HAP-1 (cell line): ENCODE measurements around the gene SH3PXD2B.

Experiments used
- DNase-seq, 2 experiments: peaks; one replicate each; pipeline ENCODE4 v3.0.0-alpha.2; 2016 to 2020; ENCODE audit warnings: low spot score in 2 of 2
- H3K27me3 ChIP-seq: fragments of 250-450 bp; sonication (Bioruptor Pico); 2 replicates; pipeline ENCODE4 v1.5.1; 2020; ENCODE audit warnings: low read depth, mild to moderate bottlenecking, moderate library complexity
- H3K36me3 ChIP-seq: fragments of 250-450 bp; sonication (Bioruptor Pico); replicated peaks from 2 replicates; pipeline ENCODE4 v1.5.1; 2020; ENCODE audit warnings: mild to moderate bottlenecking
- H3K4me1 ChIP-seq: fragments of 250-450 bp; sonication (Bioruptor Pico); 2 replicates; pipeline ENCODE4 v1.5.1; 2020; ENCODE audit warnings: mild to moderate bottlenecking
- H3K4me3 ChIP-seq: fragments of 250-450 bp; sonication (Bioruptor Pico); 2 replicates; pipeline ENCODE4 v1.5.1; 2020; ENCODE audit warnings: mild to moderate bottlenecking, moderate library complexity
- H3K9me3 ChIP-seq: fragments of 250-450 bp; sonication (Bioruptor Pico); 2 replicates; pipeline ENCODE4 v1.5.1; 2020; ENCODE audit warnings: mild to moderate bottlenecking, moderate library complexity
- in situ Hi-C: fragments of 300-500 bp; cut with MboI; formaldehyde crosslinking; loops from 3 replicates; pipeline ENCODE4 v1.14.3; 2020; ENCODE audit warnings: low sequenced_read_pairs, inconsistent platforms, mixed read lengths

SH3PXD2B gene

GRCh38 chr5:172395483-172395882, 58.8 kb downstream of the SH3PXD2B start:
- in situ Hi-C loops = no loop called here
- no peak for DNase-seq
- Histone ChIP-seq H3K9me3 (peaks cover 3% of the 10 kb centered on the region; the same call in 1 of the 2 replicates), H3K27me3 (no peaks in the 10 kb centered on the region), H3K4me3 (no peak overlapping the region), H3K4me1 (peaks cover 2% of the 10 kb centered on the region; the same call in 1 of the 2 replicates), H3K36me3 (peaks cover 36% of the 10 kb centered on the region)

- H3K27me3 ChIP-seq = no peaks in the 10 kb centered on the region
- H3K4me3 ChIP-seq = no peak overlapping the region
- in situ Hi-C loops = no loop called here
- peaks cover 2% of the 10 kb centered on the region; the same call in 1 of the 2 replicates for H3K4me1 ChIP-seq
- H3K36me3 ChIP-seq = peaks cover 47% of the 10 kb centered on the region
- no peak for DNase-seq
- no peaks in the 10 kb centered on the region for H3K9me3 ChIP-seq
Observed at GRCh38 chr5:172389578-172390112, 64.7 kb downstream of the SH3PXD2B start.

- H3K27me3 ChIP-seq = no peaks in the 10 kb centered on the region
- peaks cover 2% of the 10 kb centered on the region; the same call in 1 of the 2 replicates for H3K4me1 ChIP-seq
- H3K4me3 ChIP-seq = no peak overlapping the region
- no peaks in the 10 kb centered on the region for H3K9me3 ChIP-seq
- H3K36me3 ChIP-seq = peaks cover 42% of the 10 kb centered on the region
- in situ Hi-C loops = no loop called here
- no peak for DNase-seq
Observed at GRCh38 chr5:172388246-172388733, 66.0 kb downstream of the SH3PXD2B start.

- Histone ChIP-seq H3K4me3 (no peak overlapping the region), H3K9me3 (no peaks in the 10 kb centered on the region), H3K36me3 (peaks cover 26% of the 10 kb centered on the region), H3K27me3 (no peaks in the 10 kb centered on the region), H3K4me1 (no peaks in the 10 kb centered on the region)
- in situ Hi-C loops = no loop called here
- no peak for DNase-seq
Observed at GRCh38 chr5:172385707-172386106, 68.6 kb downstream of the SH3PXD2B start.

GRCh38 chr5:172385010-172385563, 69.2 kb downstream of the SH3PXD2B start:
- H3K27me3 ChIP-seq = no peaks in the 10 kb centered on the region
- no peaks in the 10 kb centered on the region for H3K9me3 ChIP-seq
- peaks cover 21% of the 10 kb centered on the region for H3K36me3 ChIP-seq
- H3K4me3 ChIP-seq = no peak overlapping the region
- in situ Hi-C loops = no loop called here
- DNase-seq = no peak
- H3K4me1 ChIP-seq = no peaks in the 10 kb centered on the region

- Histone ChIP-seq H3K4me1 (no peaks in the 10 kb centered on the region), H3K9me3 (no peaks in the 10 kb centered on the region), H3K4me3 (no peak overlapping the region), H3K27me3 (no peaks in the 10 kb centered on the region), H3K36me3 (peaks cover 19% of the 10 kb centered on the region)
- no peak for DNase-seq
- in situ Hi-C loops = no loop called here
Observed at GRCh38 chr5:172383191-172383802, 71.0 kb downstream of the SH3PXD2B start.

GRCh38 chr5:172380987-172381643, 73.2 kb downstream of the SH3PXD2B start:
- no peak for DNase-seq
- no peaks in the 10 kb centered on the region for H3K4me1 ChIP-seq
- no peaks in the 10 kb centered on the region for H3K27me3 ChIP-seq
- H3K4me3 ChIP-seq = no peak overlapping the region
- peaks cover 20% of the 10 kb centered on the region for H3K36me3 ChIP-seq
- in situ Hi-C loops = no loop called here
- no peaks in the 10 kb centered on the region for H3K9me3 ChIP-seq

- in situ Hi-C loops = no loop called here
- H3K4me3 ChIP-seq = no peak overlapping the region
- no peak for DNase-seq
- no peaks in the 10 kb centered on the region for H3K4me1 ChIP-seq
- H3K36me3 ChIP-seq = peaks cover 14% of the 10 kb centered on the region
- H3K9me3 ChIP-seq = no peaks in the 10 kb centered on the region
- no peaks in the 10 kb centered on the region for H3K27me3 ChIP-seq
Observed at GRCh38 chr5:172380301-172380986, 73.9 kb downstream of the SH3PXD2B start.

- in situ Hi-C loops = no loop called here
- no peaks in the 10 kb centered on the region for H3K4me1 ChIP-seq
- no peak overlapping the region for H3K4me3 ChIP-seq
- no peak for DNase-seq
- H3K27me3 ChIP-seq = no peaks in the 10 kb centered on the region
- no peaks in the 10 kb centered on the region for H3K9me3 ChIP-seq
- H3K36me3 ChIP-seq = peaks cover 13% of the 10 kb centered on the region
Observed at GRCh38 chr5:172379481-172379880, 74.8 kb downstream of the SH3PXD2B start.

GRCh38 chr5:172377856-172378255, 76.5 kb downstream of the SH3PXD2B start:
- no peaks in the 10 kb centered on the region for H3K9me3 ChIP-seq
- H3K4me3 ChIP-seq = no peak overlapping the region
- H3K27me3 ChIP-seq = no peaks in the 10 kb centered on the region
- no peaks in the 10 kb centered on the region for H3K4me1 ChIP-seq
- in situ Hi-C loops = no loop called here
- peaks cover 13% of the 10 kb centered on the region for H3K36me3 ChIP-seq
- DNase-seq = no peak

GRCh38 chr5:172377438-172377837, 76.9 kb downstream of the SH3PXD2B start:
- Histone ChIP-seq H3K27me3 (no peaks in the 10 kb centered on the region), H3K4me1 (no peaks in the 10 kb centered on the region), H3K9me3 (no peaks in the 10 kb centered on the region), H3K4me3 (no peak overlapping the region), H3K36me3 (peaks cover 13% of the 10 kb centered on the region)
- in situ Hi-C loops = no loop called here
- no peak for DNase-seq

GRCh38 chr5:172374783-172375182, 79.5 kb downstream of the SH3PXD2B start:
- Histone ChIP-seq H3K9me3 (peaks cover 10% of the 10 kb centered on the region), H3K4me3 (no peak overlapping the region), H3K36me3 (peaks cover 11% of the 10 kb centered on the region), H3K27me3 (no peaks in the 10 kb centered on the region), H3K4me1 (no peaks in the 10 kb centered on the region)
- in situ Hi-C loops = no loop called here
- DNase-seq = no peak

GRCh38 chr5:172373680-172374079, 80.6 kb downstream of the SH3PXD2B start:
- Histone ChIP-seq H3K36me3 (peaks cover 11% of the 10 kb centered on the region), H3K27me3 (no peaks in the 10 kb centered on the region), H3K4me1 (no peaks in the 10 kb centered on the region), H3K9me3 (peaks cover 10% of the 10 kb centered on the region), H3K4me3 (no peak overlapping the region)
- DNase-seq = no peak
- in situ Hi-C loops = no loop called here
